ENCODE data around the gene TGFB1. TPM values are rescaled to one million over a fixed set of nuclear protein-coding genes. Genes with fewer than 3 reads are reported as not detected.

The TGFB1 gene
- polyA plus RNA-seq, 3 donors, result 30.6 to 138 (median 42.2) TPM

- H3K36me3 Mint-ChIP-seq, result peaks cover 11 to 34% of the 10 kb centered on the region in 2 donors
- H3K27ac Mint-ChIP-seq, result peak overlapping the region in 5 of 7 donors; percentile 72 to 87 (median 81)
- WGBS (ENCODE audit: insufficient coverage), result 92% methylated on average over 20 of the region's 23 CpGs
- Histone ChIP-seq H3K79me2 (ENCODE audit: insufficient read depth, low read length) (peaks cover 54% of the 10 kb centered on the region), H3K4me3 (replicated peaks in 1 of 3; ENCODE audit: low read depth in 2 of 3, low read length in 3 of 3) (peak overlapping the region in 1 of 3 experiments; percentile 97), H3K27ac (ENCODE audit: low read depth in 1 of 2, low read length in 2 of 2) (no peak overlapping the region), H2AFZ (ENCODE audit: insufficient read depth, low read depth, low read length, poor library complexity, severe bottlenecking) (no peak overlapping the region), H3K4me1 (ENCODE audit: control insufficient read depth in 1 of 2, insufficient read depth in 2 of 2, low read length in 2 of 2) (peaks cover 63 to 65% of the 10 kb centered on the region in 2 donors), H3K9me3 (replicated peaks in 1 of 2; ENCODE audit: control insufficient read depth in 1 of 2, insufficient read depth in 1 of 2, low read length in 2 of 2) (no peaks in the 10 kb centered on the region), H3K4me2 (replicated peaks; ENCODE audit: extremely low read depth, low read length, poor library complexity, severe bottlenecking) (peak overlapping the region; percentile 94), H4K20me1 (ENCODE audit: insufficient read depth, low read length) (peaks cover 42% of the 10 kb centered on the region), H3K36me3 (replicated peaks in 1 of 2; ENCODE audit: control insufficient read depth in 1 of 2, insufficient read depth in 2 of 2, low read length in 2 of 2) (peaks cover 0 to 6% of the 10 kb centered on the region in 2 donors), H3K9ac (ENCODE audit: insufficient read depth, low read length, poor library complexity, severe bottlenecking) (peak overlapping the region; percentile 93), H3K27me3 (ENCODE audit: control insufficient read depth in 2 of 2, insufficient read depth in 2 of 2, low read length in 2 of 2) (no peaks in the 10 kb centered on the region)
- DNase-seq, result peak in 1 of 3 donors; percentile 15
- peak; percentile 63 for TF ChIP-seq CTCF (IDR thresholded peaks at IDR 0.05)
- H3K27me3 Mint-ChIP-seq (ENCODE audit: low read depth in 3 of 3), result peaks cover 0 to 1% (median 0%) of the 10 kb centered on the region in 3 donors
- intact Hi-C loops (cut with micrococcal nuclease), result loop anchor here (5.0 to 10.0 kb wide), 5 partner anchors 37 to 170 kb away; partner anchors contain the start of genes DMAC2 (in 1 of the 2) and HNRNPUL1 (in 1 of the 2)
- peak overlapping the region; percentile 74 to 87 for H3K4me3 Mint-ChIP-seq
- peaks cover 64% of the 10 kb centered on the region for H3K4me1 Mint-ChIP-seq
- H3K9me3 Mint-ChIP-seq, result peaks cover 0 to 2% (median 0%) of the 10 kb centered on the region in 7 donors
These were observed 726 bp upstream of the TGFB1 start for GRCh38 chr19:41354343-41354953.

GRCh38 chr19:41352609-41353465, 885 bp downstream of the TGFB1 start:
- peaks cover 58% of the 10 kb centered on the region for H4K20me1 ChIP-seq (ENCODE audit: insufficient read depth, low read length)
- peak; percentile 71 for TF ChIP-seq CTCF (IDR thresholded peaks at IDR 0.05)
- peaks cover 65% of the 10 kb centered on the region for H3K79me2 ChIP-seq (ENCODE audit: insufficient read depth, low read length)
- peaks cover 5 to 19% of the 10 kb centered on the region in 2 donors for H3K36me3 ChIP-seq (replicated peaks in 1 of 2; ENCODE audit: control insufficient read depth in 1 of 2, insufficient read depth in 2 of 2, low read length in 2 of 2)
- under 1% methylated on average over 66 of the region's 71 CpGs for WGBS (ENCODE audit: insufficient coverage)
- peak overlapping the region; percentile 34 for H2AFZ ChIP-seq (ENCODE audit: insufficient read depth, low read depth, low read length, poor library complexity, severe bottlenecking)
- no peaks in the 10 kb centered on the region for H3K9me3 ChIP-seq (replicated peaks in 1 of 2; ENCODE audit: control insufficient read depth in 1 of 2, insufficient read depth in 1 of 2, low read length in 2 of 2)
- Mint-ChIP-seq H3K4me1 (peaks cover 68% of the 10 kb centered on the region), H3K4me3 (peak overlapping the region; percentile 94 to 100), H3K9me3 (peaks cover 0 to 2% (median 0%) of the 10 kb centered on the region in 7 donors), H3K27ac (peak overlapping the region; percentile 92 to 98 (median 96)), H3K36me3 (peaks cover 21 to 43% of the 10 kb centered on the region in 2 donors), H3K27me3 (ENCODE audit: low read depth in 3 of 3) (peaks cover 0 to 1% (median 0%) of the 10 kb centered on the region in 3 donors)
- no peaks in the 10 kb centered on the region for H3K27me3 ChIP-seq (ENCODE audit: control insufficient read depth in 2 of 2, insufficient read depth in 2 of 2, low read length in 2 of 2)
- H3K4me1 ChIP-seq (ENCODE audit: control insufficient read depth in 1 of 2, insufficient read depth in 2 of 2, low read length in 2 of 2), result peaks cover 62 to 67% of the 10 kb centered on the region in 2 donors
- H3K27ac ChIP-seq (ENCODE audit: low read depth in 1 of 2, low read length in 2 of 2), result peak overlapping the region; percentile 56 to 88
- DNase-seq, result peak; percentile 66 to 77 (median 75)
- peak overlapping the region; percentile 89 to 97 (median 95) for H3K4me3 ChIP-seq (replicated peaks in 1 of 3; ENCODE audit: low read depth in 2 of 3, low read length in 3 of 3)
- peak overlapping the region; percentile 93 for H3K9ac ChIP-seq (ENCODE audit: insufficient read depth, low read length, poor library complexity, severe bottlenecking)
- intact Hi-C loops (cut with micrococcal nuclease), result loop anchor here (5.0 to 10.0 kb wide), 5 partner anchors 36 to 172 kb away; partner anchors contain the start of genes DMAC2 (in 1 of the 2) and HNRNPUL1 (in 1 of the 2)
- peak overlapping the region; percentile 94 for H3K4me2 ChIP-seq (replicated peaks; ENCODE audit: extremely low read depth, low read length, poor library complexity, severe bottlenecking)
